Right lobe of liver (tissue), 4 donors: Measurements from ENCODE around the gene MFAP4.

ENCODE experiments used
- CTCF ChIP-seq, 4 donors: fragments of 200-600 bp in 3 of 4; fragments of 450-650 bp in 1 of 4; IDR thresholded peaks; one replicate each; pipeline versions ENCODE4 v1.5.1 to v1.8.0; 2016 to 2022; ENCODE audit warnings: antibody characterized with exemption in 4 of 4, mild to moderate bottlenecking in 2 of 4
- POLR2A ChIP-seq: fragments of 450-650 bp; IDR thresholded peaks from one replicate; pipeline ENCODE4 v1.6.1; 2017; ENCODE audit warnings: antibody characterized with exemption, mild to moderate bottlenecking
- donor health status: DM: no; HTN: no; CAD: no.
- donor health status: DM: no; HTN: no; CAD: no.
- donor health status: DM: no; HTN: yes; CAD: no.

GRCh38 chr17:19410091-19410490 lies 23.1 kb upstream of the MFAP4 start:
- no peak for TF ChIP-seq CTCF (IDR thresholded peaks at IDR 0.05)
- no peak for TF ChIP-seq POLR2A
